NCI-H460 (cell line): Measurements from ENCODE around the gene SOHLH1. TPM values are rescaled to one million over a fixed set of nuclear protein-coding genes. Genes with fewer than 3 reads are reported as not detected.
"Not testable (repeated sequence)": the region's sequence is repeated elsewhere in the genome, so short reads cannot be mapped to it uniquely, and the experiment has no call there.

Source experiments
- DNase-seq: peaks from one replicate; pipeline ENCODE4 v3.0.0-alpha.2; 2016; ENCODE audit warnings: low read depth; ENCODE audit errors: extremely low read depth
- total RNA-seq: library from RNA; depleted of rRNA; stranded (reverse); fragments of >200 nt; shearing (Covaris generic); gene quantifications from 2 replicates; pipeline ENCODE4 v1.2.3, GENCODE V29; 2014

Gene SOHLH1
- total RNA-seq, 1 experiment from 2014 or later: not detected

DNA sequence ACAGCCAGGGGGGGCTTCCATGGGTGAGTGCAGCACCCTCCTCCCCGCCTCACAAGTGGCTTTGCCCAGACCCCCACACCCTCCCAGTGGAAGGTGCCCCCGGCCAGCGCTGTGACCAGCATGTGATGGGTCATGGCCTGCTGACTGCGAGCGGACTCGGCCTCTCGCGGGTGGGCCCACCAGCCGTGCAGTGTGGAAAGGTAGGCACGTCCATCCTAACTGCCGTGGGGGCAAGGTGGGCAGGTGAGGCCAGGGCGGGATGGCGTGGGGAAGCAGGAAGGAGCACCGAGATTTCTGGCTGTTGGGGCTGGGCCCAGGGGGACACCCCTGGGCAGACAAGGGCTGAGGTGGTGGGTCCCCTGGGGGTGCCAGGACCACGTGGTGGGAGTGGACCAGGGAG, 12.1 kb downstream of the SOHLH1 start:
- no peak for DNase-seq

DNA sequence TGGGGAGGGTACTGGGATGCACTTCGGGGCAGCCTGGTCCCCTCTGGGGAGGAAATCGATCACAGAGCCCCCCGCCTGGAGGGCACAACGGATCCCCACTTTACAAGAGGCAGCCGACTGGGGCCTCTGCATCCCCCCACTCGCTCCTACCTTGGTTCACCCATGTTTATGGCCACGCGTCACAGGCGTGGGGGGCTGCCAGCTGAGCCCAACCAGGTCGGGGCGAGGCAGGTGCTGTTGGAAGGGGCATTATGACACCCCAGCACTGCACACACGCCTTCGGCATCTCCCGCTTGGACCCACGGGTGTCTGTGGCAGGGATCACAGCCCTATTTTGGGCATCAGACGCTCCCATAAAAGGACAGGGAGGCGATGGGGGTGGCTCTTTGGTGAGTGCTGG, 14.6 kb downstream of the SOHLH1 start:
- no peak for DNase-seq

DNA sequence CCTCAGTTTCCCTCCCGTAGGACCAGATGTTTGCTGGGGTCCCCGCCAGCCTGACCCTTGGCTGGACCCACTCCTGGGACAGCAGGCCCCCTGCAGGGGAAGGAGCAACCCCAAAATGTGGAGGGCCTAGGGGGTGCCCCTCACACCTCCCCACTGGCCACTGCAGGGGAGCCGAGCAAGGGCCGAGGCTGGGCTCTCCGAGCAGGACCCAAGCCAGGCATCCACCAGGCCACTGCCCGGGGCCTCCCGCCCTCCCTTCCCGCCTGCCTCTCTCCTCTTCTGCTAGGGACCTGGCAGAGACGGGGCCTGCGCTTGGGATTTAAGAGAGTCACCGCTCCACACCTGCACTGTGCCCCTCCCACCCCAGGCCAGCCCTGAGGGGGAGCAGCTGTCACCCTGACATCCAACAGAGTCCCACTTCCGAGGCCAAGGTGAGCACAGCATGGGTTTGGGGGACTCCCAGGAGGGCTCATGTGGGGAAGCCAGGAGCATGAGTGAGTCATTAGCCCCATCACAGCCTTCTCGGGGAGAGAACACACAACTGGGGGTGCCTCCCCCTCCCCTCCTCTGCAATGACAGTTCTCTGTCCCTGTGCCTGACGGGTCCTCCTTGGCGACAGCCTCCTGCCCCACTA, 15.8 kb downstream of the SOHLH1 start:
- DNase-seq: no peak

DNA sequence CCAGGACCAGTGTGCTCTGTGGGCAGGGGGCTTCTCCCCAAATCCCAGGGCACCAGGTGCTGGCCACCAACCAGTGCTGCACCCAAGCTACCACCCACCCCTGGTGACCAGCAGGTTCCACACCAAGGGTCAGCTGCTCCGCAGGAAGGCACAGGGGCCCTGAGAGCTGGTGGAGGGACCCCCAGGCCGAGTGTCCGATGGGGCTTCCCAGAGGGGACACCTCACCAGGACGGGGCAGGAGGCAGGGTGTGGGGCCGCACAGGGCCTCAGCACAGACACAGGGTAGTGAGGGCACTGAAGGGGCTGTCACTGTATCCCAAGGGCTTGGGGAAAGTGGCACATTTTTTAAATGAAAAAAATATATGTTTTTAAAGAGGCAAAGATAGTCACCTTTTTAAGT, 18.1 kb downstream of the SOHLH1 start:
- no peak for DNase-seq

DNA sequence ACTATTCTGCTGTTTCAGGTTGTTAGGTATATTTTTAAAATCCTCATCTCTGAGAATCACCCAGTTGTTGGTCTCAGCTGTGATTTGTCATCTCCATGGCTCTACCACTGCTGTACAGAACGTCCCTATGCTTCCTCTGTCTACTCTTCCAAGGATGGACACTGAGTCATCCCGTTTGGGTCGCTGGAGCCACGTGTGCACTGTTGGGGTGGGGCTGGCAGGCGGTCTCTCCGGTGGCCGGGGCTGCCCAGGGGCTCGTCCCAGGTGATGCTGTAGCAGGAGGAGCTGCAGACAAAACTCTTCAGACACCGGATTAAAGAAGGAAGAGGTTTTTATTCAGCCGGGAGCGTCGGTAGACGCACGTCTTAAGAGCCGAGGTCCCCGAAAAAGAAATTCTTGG, 19.2 kb downstream of the SOHLH1 start:
- no peak for DNase-seq

DNA sequence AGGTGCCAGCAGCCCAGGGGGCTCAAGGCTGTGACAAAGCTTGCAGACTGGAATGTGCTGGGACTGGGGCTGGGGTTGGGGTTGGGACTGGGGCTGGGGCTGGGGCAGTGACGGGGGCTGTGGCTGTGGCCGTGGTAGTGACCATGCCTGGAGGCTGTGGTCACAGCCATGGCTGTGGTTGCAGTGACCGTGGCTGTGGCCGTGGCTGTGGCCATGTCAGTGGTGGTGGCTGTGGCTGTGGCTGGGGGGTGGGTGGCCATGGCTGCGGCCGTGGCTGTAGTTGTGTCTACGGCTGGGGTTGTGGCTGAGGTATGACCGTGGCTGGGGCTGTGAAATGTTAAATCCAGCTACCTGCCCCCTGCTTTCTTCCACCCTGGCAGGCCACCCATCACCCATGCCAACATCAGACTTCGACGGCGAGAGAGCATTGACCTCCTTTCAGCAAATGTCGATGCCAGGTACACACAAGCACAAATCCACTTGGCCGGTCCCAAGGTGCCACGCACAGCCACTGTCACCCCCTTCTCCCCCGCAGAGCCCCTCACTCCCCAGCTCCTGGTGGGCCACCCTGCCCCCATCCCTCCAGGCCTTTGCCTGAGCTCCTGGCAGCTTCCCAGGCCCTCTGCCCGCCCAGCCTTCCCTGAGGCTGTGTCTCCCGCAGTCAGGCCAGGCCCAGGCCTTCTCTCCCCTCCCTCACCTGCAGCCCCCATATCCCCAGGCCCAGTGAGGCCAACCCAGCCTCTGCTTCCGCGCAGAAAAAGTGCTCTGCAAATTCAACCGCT, 20.9 kb downstream of the SOHLH1 start:
- no peak for DNase-seq

DNA sequence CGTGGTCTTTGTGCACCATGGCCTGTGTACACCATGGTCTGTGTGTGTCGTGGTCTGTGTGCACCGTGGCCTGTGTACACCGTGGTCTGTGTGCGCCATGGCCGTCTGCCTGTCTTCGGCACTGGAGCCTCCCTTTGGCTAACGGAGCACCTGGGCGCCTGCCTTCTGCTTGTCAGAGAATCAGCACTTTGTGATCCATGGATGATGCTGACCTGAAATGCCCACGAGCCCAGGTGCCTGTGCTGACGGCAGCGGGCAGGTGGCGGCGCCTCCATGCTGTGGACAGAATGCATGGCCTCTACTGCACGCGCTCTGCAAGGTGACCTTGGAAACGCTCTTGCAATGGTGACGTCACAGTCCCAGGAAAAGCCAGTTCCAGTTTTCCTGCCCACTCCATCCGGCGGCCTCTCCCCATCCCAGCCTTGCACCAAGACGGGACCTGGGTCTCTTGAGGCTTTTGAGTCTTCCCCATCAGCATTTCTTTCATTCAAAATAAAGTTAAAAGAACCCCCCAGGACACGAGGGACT, 21.6 kb downstream of the SOHLH1 start:
- DNase-seq: no peak

DNA sequence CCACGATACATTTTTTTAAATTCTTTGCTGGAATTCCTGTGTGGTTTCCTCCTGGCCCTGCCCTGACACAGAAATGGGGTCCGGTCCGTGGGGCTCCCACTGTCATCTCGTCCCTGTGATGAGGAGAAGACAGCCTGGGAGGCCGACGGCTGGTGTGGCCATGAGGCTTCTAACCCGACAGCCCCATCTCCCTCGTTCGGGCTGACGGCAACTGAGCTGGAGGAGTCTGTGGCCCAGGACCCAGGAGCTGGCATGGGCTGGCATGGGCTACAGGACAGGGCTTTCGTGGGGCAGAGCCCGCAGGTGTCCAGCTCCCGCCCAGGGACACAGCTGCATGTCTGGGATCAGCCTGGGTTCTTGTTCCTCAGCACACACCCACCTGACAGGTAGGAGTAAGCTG, 22.4 kb downstream of the SOHLH1 start:
- no peak for DNase-seq

DNA sequence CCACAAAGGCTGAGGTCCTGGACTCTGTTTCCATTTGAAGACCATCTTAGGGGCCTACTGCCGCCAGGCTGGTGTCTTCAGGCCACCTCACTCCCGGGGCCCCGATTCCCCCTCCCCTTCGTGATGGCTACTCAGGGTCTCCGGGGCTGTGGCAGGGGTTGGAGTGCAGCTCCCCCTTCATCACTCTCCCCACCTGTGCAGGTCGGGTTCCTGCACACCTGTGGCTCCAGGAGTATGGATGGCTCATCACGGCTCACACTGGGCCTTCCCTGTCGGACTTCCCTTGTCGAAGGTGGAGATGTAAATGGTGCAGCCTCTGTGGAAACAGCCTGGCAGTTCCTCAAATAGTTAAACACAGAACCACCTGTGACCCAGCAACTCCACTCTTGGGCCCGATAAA, 24.3 kb downstream of the SOHLH1 start:
- no peak for DNase-seq

DNA sequence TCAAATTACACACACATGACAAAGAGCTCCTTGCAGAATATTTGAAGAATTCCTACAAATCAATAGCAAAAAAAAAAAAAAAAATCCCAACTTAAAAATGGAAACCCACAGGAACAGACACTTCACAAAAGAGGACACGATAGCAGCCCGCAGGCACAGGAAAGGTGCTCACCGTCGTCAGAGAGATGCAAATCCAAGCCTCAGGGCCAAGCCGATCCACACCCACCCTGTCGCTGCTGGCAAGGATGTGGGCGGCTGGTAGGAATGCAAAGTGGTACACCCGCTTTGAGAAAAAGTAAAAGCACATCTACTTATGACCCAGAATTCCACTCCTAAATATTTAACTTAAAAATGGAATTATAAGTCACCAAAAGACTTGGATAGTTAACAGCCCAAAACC, 25.3 kb downstream of the SOHLH1 start:
- DNase-seq: no peak

DNA sequence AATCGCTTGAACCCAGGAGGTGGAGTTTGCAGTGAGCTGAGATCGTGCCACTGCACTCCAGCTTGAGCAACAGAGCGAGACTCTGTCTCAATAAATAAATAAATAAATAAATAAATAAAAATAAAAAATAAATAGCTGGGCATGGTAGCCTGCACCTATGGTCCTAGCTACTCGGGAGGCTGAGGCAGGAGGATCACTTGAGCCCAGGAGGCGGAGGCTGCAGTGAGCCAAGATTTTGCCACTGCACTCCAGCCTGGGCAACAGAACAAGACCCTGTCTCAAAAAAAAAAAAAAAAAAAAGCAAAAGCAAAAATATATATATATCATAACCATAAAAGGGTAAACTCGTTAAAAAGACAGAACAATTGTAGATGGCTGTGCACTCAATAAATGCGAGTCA, 26.5 kb downstream of the SOHLH1 start:
- DNase-seq: not testable (repeated sequence)

DNA sequence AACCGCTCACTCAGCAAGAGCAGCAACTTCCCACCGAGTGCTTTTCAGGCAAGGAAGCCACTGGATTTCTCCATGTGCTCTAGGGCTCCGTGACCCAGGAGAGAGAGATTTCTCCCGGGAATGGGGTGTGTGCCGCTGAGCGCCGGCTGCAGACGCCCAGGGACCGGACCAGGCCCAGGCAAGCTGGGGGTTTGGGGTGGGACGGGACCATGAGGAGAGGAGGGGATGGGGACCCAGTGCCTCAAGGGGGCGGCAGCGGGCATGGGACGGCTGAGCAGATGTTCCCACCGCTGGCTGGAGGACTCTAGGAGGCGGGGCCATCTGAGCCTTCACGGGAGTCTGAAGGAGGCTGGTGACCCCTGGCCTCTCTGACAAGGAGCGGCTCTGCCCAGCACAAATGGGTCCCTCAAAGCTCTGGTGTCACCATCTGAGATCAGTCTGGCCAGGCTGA, 27.7 kb downstream of the SOHLH1 start:
- no peak for DNase-seq

DNA sequence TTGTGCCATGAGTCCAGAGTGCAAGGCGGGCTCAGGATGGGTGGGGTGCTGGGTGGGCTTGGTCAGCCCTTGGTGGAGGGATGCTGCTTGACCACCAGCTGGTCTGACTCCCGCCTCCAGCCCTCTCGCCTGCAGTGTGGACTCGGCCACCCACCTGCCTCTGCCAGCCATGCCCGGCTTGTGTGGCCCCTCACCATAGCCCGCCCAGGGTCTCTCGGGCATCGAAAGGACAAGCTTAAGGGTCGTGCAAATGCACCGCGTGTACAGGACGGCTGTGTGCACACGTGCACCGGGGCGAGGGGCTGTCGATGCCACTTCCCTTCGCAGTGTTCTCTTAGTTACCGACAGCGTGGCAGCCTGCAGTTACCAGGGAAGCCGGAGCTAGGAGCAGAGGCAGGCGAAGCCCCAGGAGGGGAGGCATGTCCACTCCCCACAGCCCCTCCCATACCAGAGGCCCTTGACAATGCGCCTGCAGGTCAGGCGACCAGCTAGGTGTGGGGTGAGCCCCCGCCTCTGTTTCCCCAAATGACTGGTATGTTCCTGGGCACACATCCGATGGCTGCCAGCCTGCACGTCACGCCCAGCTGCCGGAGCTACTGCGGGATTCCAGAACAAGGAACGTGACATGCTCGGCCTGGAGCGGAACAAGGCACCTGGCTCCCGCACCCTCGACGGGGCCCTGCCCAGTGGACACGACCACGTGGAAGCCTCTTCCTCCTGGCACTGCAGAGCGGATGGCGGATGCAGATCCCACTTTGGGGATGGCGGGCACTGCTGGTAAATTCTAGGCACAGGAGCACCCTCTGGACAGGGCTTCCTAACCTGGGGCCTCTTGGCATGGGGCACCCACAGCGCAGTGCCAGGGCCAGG, 28.3 kb downstream of the SOHLH1 start:
- DNase-seq: no peak

DNA sequence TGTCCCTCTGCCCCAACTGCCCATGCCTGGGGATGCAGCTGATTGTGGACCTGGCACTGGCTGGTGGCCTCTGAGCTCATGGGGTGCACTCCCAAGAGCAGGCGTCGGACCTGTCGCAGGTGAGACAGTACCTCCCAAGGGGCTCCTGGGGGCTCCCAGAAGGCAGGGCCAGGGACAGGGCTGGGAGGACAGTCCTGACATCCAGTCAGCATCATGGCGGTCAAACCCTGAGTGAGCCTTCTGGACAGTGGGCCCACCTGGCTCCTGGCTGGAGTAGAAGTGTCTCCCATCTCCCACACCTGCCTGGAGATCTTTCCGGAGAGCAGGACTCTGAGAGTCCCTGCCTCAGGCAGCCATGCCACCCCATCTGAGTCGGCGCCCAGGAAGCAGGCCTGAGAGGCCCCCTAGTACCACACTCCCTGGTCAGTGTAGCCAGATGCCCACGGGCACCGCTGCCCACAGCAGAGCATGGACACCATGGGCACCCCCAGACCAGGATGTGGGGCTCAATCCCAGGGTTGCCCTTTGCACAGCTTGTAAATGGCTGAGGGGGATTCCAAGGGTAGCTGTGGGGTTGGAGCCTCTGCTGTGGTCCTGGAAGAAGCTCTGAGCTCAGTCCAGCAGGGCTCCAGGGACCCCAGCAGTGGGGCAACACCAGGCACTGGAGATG, 29.5 kb downstream of the SOHLH1 start:
- DNase-seq: no peak

DNA sequence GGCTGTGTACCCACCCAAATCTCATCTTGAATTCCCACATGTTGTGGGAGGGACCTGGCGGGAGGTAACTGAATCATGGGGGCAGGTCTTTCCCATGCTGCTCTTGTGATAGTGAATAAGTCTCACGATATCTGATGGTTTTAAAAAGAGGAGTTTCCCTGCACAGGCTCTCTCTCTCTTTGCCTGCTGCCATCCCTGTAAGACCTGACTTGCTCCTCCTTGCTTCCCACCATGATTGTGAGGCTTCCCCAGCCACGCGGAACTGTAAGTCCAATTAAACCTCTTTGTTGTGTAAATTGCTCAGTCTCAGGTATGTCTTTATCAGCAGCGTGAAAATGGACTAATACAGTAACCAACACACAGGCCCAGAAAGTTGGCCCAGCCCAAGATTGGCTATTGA, 30.3 kb downstream of the SOHLH1 start:
- DNase-seq: not testable (repeated sequence)

DNA sequence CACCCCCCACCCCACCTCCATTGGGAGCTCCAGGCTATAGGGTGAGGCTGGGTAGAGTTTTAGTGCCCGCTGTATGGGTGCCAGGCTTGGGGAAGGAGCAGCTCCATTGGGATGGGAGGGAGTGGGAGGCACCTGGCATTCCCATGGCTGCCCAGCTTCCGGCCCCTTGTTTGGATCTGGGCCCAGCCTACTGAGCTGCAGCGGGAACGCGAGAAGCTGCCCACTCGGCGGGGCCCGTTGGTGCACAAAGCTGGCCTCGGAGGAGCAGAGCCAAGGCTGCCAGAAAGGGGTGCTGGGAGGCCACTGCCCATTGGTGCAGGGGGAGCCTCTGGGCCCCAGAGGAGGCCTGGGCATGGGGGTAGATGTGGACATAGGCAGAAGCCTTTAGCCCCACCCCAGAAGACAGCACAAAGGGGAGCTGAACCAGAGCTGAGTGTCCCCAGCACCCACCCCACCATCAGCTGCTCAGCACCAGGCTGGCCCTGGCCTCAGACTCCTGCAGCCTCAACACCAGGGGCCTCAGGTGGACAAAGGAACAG, 31.7 kb downstream of the SOHLH1 start:
- no peak for DNase-seq

DNA sequence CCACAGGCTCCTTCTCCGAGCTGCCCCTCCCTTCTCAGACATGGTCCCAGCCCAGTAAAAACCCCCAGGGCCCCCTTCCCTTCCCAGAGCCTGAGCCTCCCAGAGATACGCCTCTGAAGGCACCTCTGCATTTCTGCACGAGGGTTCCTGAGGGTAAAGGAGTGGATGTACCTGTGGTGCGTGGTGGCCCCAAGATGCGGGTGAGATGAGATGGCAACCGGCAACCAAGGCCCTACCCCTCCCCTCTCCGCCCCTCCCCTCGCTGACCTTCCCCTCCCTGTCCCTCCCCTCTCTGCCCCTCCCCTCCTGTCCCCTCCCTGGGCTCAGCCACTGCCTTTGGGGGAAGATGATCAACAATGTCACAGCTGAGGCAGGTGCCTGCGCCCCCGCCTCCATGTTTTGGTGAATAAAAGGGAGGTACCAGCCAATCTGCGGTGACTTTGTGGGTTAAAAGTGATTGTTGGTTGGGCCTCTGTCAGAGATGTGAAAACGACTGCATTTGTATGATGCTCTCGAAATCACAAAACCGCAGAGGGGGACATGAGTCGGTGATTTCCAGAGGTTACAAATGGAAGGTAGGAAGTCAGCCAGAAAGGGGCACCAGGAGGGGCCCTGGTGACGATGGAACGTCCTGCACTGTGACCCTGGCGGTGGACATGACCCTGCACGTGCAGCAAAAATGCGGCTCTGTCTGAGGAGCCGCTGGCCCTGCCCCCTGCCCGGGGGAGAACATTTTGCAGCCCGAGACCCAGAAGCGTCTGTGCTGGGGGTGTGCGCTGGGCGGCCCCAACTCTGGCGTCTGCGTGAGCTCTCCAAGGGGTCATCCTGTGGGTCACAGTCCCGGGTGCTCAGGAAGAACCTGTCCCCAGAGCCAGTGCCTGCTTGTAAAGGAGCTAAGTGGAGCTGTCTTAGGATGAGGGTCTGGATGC, 32.5 kb downstream of the SOHLH1 start:
- DNase-seq: no peak

DNA sequence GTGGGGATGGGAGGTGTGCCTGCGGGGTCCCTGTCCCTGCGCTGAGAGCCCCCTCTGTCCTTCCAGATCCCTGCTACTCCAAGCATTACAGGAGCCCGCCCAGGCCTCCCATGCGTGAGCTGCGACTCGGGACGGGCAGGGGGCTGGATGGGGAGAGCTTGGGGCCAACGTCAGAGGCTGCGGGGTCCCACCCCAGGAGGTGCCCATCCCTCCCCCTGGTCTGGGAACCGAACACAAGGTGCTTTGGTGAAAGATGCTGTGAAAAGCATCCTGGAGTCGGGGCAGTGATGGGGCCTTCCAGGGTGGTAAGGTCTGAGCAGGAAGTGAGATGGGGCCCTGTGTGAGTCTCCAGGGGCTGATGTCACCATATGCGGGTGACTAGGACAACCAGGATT, 33.5 kb downstream of the SOHLH1 start:
- no peak for DNase-seq
